Sigmoid colon (tissue), 4 donors: ENCODE measurements around the gene TM9SF3.

ENCODE experiments used
- EP300 ChIP-seq, 4 donors: sonication (generic); formaldehyde crosslinking; IDR thresholded peaks; one replicate each; pipeline ENCODE4 v1.6.1; 2017; ENCODE audit warnings: antibody characterized with exemption in 4 of 4
- POLR2A ChIP-seq, 2 donors: fragments of 450-650 bp; IDR thresholded peaks; one replicate each; pipeline ENCODE4 v1.6.1; 2016; ENCODE audit warnings: antibody characterized with exemption in 2 of 2, mild to moderate bottlenecking in 2 of 2, moderate library complexity in 2 of 2
- POLR2AphosphoS5 ChIP-seq, 4 donors: sonication (generic); formaldehyde crosslinking; IDR thresholded peaks; one replicate each; pipeline ENCODE4 v1.6.1; 2017; ENCODE audit warnings: antibody characterized with exemption in 4 of 4
- TF ChIP-seq, protein P1 (sequence below), 4 experiments: fragments of 450-650 bp in 3 of 4; fragments of 200-600 bp in 1 of 4; IDR thresholded peaks; one replicate each; pipeline ENCODE4 v1.5.1; 2016 to 2019; ENCODE audit warnings: antibody characterized with exemption in 4 of 4, mild to moderate bottlenecking in 3 of 4, moderate library complexity in 2 of 4

DNA sequence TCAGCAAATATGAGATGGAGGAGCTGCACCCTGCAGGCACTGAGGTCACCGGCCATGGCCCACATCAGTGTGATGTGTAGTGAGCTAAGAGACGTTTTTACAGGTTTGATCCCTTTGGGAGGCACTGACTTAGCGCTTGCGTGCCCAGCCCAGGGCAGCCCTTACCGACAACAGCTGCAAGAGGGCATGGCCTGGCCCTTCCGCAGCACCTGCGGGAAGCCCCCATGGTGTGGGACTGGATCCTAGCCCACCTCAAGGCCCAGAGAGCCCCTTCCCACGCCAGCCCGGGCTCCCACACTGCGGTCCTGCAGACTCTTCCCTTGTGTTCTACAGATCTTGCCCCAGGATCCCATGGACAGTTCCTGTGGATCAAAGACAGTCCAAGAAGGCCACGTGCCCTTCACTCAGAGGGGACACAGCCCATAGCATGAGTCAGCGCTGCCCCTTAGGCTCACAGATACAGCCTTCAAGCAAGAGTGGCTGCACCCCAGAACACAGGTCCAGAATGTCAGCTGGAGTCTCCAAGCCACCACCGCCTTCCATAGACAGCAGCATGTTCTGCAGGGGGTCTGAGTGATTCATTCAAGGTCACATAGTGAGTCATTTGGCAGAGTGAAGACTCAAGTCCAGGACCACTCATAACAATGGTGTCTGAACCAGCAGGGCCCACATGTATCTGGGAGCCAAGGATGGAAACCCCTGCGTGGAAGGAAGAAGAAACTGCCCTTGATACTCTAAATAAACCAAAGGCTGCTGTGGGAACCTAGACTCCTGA lies 98.5 kb downstream of the TM9SF3 start:
- TF ChIP-seq EP300 (IDR thresholded peaks at IDR 0.05) (no peak), POLR2AphosphoS5 (IDR thresholded peaks at IDR 0.05) (no peak), POLR2A (IDR thresholded peaks at IDR 0.05) (no peak)
- TF ChIP-seq, protein P1, sequence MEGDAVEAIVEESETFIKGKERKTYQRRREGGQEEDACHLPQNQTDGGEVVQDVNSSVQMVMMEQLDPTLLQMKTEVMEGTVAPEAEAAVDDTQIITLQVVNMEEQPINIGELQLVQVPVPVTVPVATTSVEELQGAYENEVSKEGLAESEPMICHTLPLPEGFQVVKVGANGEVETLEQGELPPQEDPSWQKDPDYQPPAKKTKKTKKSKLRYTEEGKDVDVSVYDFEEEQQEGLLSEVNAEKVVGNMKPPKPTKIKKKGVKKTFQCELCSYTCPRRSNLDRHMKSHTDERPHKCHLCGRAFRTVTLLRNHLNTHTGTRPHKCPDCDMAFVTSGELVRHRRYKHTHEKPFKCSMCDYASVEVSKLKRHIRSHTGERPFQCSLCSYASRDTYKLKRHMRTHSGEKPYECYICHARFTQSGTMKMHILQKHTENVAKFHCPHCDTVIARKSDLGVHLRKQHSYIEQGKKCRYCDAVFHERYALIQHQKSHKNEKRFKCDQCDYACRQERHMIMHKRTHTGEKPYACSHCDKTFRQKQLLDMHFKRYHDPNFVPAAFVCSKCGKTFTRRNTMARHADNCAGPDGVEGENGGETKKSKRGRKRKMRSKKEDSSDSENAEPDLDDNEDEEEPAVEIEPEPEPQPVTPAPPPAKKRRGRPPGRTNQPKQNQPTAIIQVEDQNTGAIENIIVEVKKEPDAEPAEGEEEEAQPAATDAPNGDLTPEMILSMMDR (IDR thresholded peaks at IDR 0.05), result no peak
